Anterior cingulate cortex (tissue), 58 donors: ENCODE data around the gene PDHB.
"Not testable (repeated sequence)": the region's sequence is repeated elsewhere in the genome, so short reads cannot be mapped to it uniquely, and the experiment has no call there.

Source experiments
- DNase-seq, 58 donors: peaks; one replicate each; lab custom pipeline; 2025; lab: John Stamatoyannopoulos, UW

The PDHB gene

GRCh38 chr3:58441514-58442450, 8.2 kb upstream of the PDHB start:
- no peak for DNase-seq

GRCh38 chr3:58440996-58441355, 7.3 kb upstream of the PDHB start:
- DNase-seq = not testable (repeated sequence)

GRCh38 chr3:58437276-58437675, 3.6 kb upstream of the PDHB start:
- not testable (repeated sequence) for DNase-seq

GRCh38 chr3:58434990-58435389, 1.4 kb upstream of the PDHB start:
- peak in 1 of 58 donors; percentile 10 for DNase-seq

- DNase-seq = no peak
Observed at GRCh38 chr3:58434511-58434910, 879 bp upstream of the PDHB start.

GRCh38 chr3:58434168-58434504, 504 bp upstream of the PDHB start:
- no peak for DNase-seq

GRCh38 chr3:58432905-58433304, 727 bp downstream of the PDHB start:
- no peak for DNase-seq

GRCh38 chr3:58429657-58430056, 4.0 kb downstream of the PDHB start:
- DNase-seq = no peak

GRCh38 chr3:58427661-58428361, 5.8 kb downstream of the PDHB start:
- no peak for DNase-seq

- no peak for DNase-seq
Observed at GRCh38 chr3:58425782-58426181, 7.8 kb downstream of the PDHB start.

- DNase-seq = no peak
Observed at GRCh38 chr3:58424613-58425012, 9.0 kb downstream of the PDHB start.

- peak in 3 of 58 donors; percentile 8 to 15 (median 11) for DNase-seq
Observed at GRCh38 chr3:58422756-58423325, 10.8 kb downstream of the PDHB start.

GRCh38 chr3:58421004-58421403, 12.6 kb downstream of the PDHB start:
- no peak for DNase-seq

GRCh38 chr3:58419780-58420507, 13.7 kb downstream of the PDHB start:
- no peak for DNase-seq

- no peak for DNase-seq
Observed at GRCh38 chr3:58418227-58418626, 15.4 kb downstream of the PDHB start.

- no peak for DNase-seq
Observed at GRCh38 chr3:58417075-58417474, 16.6 kb downstream of the PDHB start.

- no peak for DNase-seq
Observed at GRCh38 chr3:58416191-58416590, 17.4 kb downstream of the PDHB start.

GRCh38 chr3:58414538-58415197, 19.0 kb downstream of the PDHB start:
- DNase-seq = peak in 14 of 58 donors; percentile 7 to 56 (median 18)

GRCh38 chr3:58411851-58412830, 21.5 kb downstream of the PDHB start:
- DNase-seq = no peak
